HEK293T (cell line): ENCODE results near the gene KCNE2.

ENCODE experiments used
- BHLHE40 ChIP-seq: fragments of 450-650 bp; IDR thresholded peaks from 2 replicates; pipeline ENCODE4 v1.6.1; 2016; ENCODE audit warnings: mild to moderate bottlenecking, moderate library complexity, borderline replicate concordance
- CTBP1 ChIP-seq: fragments of 450-650 bp; IDR thresholded peaks from 2 replicates; pipeline ENCODE4 v1.6.1; 2016; ENCODE audit warnings: borderline replicate concordance
- FOXM1 ChIP-seq: fragments of 450-650 bp; IDR thresholded peaks from 2 replicates; pipeline ENCODE4 v1.6.1; 2017; ENCODE audit warnings: mild to moderate bottlenecking, borderline replicate concordance
- L3MBTL2 ChIP-seq: fragments of 450-650 bp; conservative IDR thresholded peaks from 2 replicates; pipeline ENCODE4 v1.6.1; 2016; ENCODE audit warnings: mild to moderate bottlenecking
- NFRKB ChIP-seq: fragments of 450-650 bp; IDR thresholded peaks from 2 replicates; pipeline ENCODE4 v1.6.1; 2016; ENCODE audit warnings: mild to moderate bottlenecking, moderate library complexity
- PKNOX1 ChIP-seq: fragments of 450-650 bp; IDR thresholded peaks from 2 replicates; pipeline ENCODE4 v1.6.1; 2016
- SP1 ChIP-seq: fragments of 450-650 bp; IDR thresholded peaks from 2 replicates; pipeline ENCODE4 v1.6.1; 2017
- TARDBP ChIP-seq: fragments of 450-650 bp; IDR thresholded peaks from 2 replicates; pipeline ENCODE4 v1.6.1; 2016

GRCh38 chr21:34320011-34320410 is 43.8 kb upstream of the KCNE2 start:
- TF ChIP-seq FOXM1 (no peak), PKNOX1 (no peak), SP1 (no peak), L3MBTL2 (no peak), CTBP1 (no peak), TARDBP (no peak), NFRKB (no peak), BHLHE40 (no peak)
